Duodenal mucosa (tissue), 2 donors: Measurements from ENCODE around the gene CDC73.
"Not testable (repeated sequence)": the region's sequence is repeated elsewhere in the genome, so short reads cannot be mapped to it uniquely, and the experiment has no call there.

Experiments used
- H3K27ac ChIP-seq: one replicate; pipeline ENCODE4 v1.7.0; 2013; ENCODE audit warnings: low read depth, low read length
- H3K27me3 ChIP-seq, 2 donors: one replicate each; pipeline ENCODE4 v1.7.0; 2013; ENCODE audit warnings: low read length in 2 of 2, control low read depth in 1 of 2; ENCODE audit not compliant: insufficient read depth in 2 of 2, control insufficient read depth in 1 of 2
- H3K36me3 ChIP-seq, 2 donors: one replicate each; pipeline ENCODE4 v1.7.0; 2013; ENCODE audit warnings: low read length in 2 of 2, control low read depth in 1 of 2; ENCODE audit not compliant: insufficient read depth in 2 of 2, control insufficient read depth in 1 of 2
- H3K4me1 ChIP-seq, 2 donors: one replicate each; pipeline ENCODE4 v1.7.0; 2013; ENCODE audit warnings: low read length in 2 of 2, control low read depth in 1 of 2; ENCODE audit not compliant: insufficient read depth in 2 of 2, control insufficient read depth in 1 of 2
- H3K4me3 ChIP-seq, 2 donors: one replicate each; pipeline ENCODE4 v1.7.0; 2013; ENCODE audit warnings: low read length in 2 of 2, low read depth in 1 of 2
- H3K9ac ChIP-seq, 2 donors: one replicate each; pipeline ENCODE4 v1.7.0; 2013; ENCODE audit warnings: low read length in 2 of 2, low read depth in 1 of 2
- H3K9me3 ChIP-seq, 2 donors: one replicate each; pipeline ENCODE4 v1.7.0; 2013; ENCODE audit warnings: low read length in 2 of 2, control low read depth in 1 of 2; ENCODE audit not compliant: control insufficient read depth in 1 of 2

Gene CDC73

GRCh38 chr1:193213998-193214397, 92.2 kb downstream of the CDC73 start:
- Histone ChIP-seq H3K27me3 (no peaks in the 10 kb centered on the region), H3K4me1 (peaks cover 0 to 4% of the 10 kb centered on the region in 2 donors), H3K9me3 (no peaks in the 10 kb centered on the region), H3K27ac (no peak overlapping the region), H3K4me3 (no peak overlapping the region), H3K9ac (no peak overlapping the region), H3K36me3 (peaks cover 13 to 20% of the 10 kb centered on the region in 2 donors)

DNA sequence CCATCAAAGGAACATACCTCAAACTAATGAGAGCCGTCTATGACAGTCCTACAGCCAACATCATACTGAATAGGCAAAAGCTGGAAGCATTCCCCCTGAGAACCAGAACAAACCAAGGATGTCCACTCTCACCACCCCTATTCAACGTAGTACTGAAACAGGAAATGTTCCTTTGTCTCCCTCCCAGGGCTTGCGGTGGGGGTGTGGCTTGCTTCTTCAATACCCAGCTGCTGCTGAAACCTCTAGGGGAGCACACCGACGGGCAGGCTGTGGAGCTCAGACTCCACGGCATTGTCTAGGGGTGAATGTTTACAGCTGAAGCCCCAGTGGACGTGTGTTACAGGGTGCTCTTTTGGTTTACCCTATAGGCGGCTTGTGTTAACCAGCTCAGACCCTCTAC, 95.1 kb downstream of the CDC73 start:
- no peak overlapping the region for H3K27ac ChIP-seq
- no peaks in the 10 kb centered on the region for H3K9me3 ChIP-seq
- H3K27me3 ChIP-seq = no peaks in the 10 kb centered on the region
- H3K4me3 ChIP-seq = no peak overlapping the region
- no peaks in the 10 kb centered on the region for H3K4me1 ChIP-seq
- H3K36me3 ChIP-seq = peaks cover 13 to 20% of the 10 kb centered on the region in 2 donors
- no peak overlapping the region for H3K9ac ChIP-seq

DNA sequence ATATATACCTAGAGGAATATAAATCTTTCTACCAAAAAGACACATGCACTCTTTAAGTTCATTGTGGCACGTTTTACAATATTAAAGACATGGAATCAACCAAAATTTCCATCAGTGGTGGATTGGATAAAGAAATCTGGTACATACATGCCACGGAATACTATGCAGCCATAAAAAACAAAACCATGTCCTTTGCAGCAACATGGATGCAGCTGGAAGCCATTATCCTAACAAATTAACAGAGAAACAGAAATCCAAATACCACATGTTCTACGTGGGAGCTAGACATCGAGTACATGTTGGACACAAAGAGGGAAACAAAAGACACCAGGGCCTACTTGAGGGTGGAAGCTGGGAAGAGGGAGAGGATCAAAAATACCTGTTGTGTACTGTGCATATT, 97.6 kb downstream of the CDC73 start:
- H3K9ac ChIP-seq = no peak overlapping the region
- no peak overlapping the region for H3K4me3 ChIP-seq
- no peaks in the 10 kb centered on the region for H3K4me1 ChIP-seq
- no peaks in the 10 kb centered on the region for H3K27me3 ChIP-seq
- no peaks in the 10 kb centered on the region for H3K9me3 ChIP-seq
- peaks cover 6 to 18% of the 10 kb centered on the region in 2 donors for H3K36me3 ChIP-seq
- H3K27ac ChIP-seq = no peak overlapping the region

GRCh38 chr1:193221651-193222050, 99.8 kb downstream of the CDC73 start:
- Histone ChIP-seq H3K27me3 (no peaks in the 10 kb centered on the region), H3K36me3 (peaks cover 5 to 15% of the 10 kb centered on the region in 2 donors), H3K27ac (no peak overlapping the region), H3K4me1 (no peaks in the 10 kb centered on the region), H3K9ac (no peak overlapping the region), H3K9me3 (no peaks in the 10 kb centered on the region), H3K4me3 (no peak overlapping the region)

- Histone ChIP-seq H3K27me3 (no peaks in the 10 kb centered on the region), H3K4me1 (no peaks in the 10 kb centered on the region), H3K9me3 (no peaks in the 10 kb centered on the region), H3K27ac (no peak overlapping the region), H3K36me3 (peaks cover 0 to 12% of the 10 kb centered on the region in 2 donors), H3K4me3 (no peak overlapping the region), H3K9ac (no peak overlapping the region)
These were observed 100.3 kb downstream of the CDC73 start for GRCh38 chr1:193222056-193222615.

- Histone ChIP-seq H3K4me1 (no peaks in the 10 kb centered on the region), H3K27me3 (no peaks in the 10 kb centered on the region), H3K36me3 (peaks cover 0 to 3% of the 10 kb centered on the region in 2 donors), H3K9me3 (no peaks in the 10 kb centered on the region), H3K27ac (no peak overlapping the region), H3K9ac (no peak overlapping the region), H3K4me3 (no peak overlapping the region)
These were observed 107.3 kb downstream of the CDC73 start for GRCh38 chr1:193229136-193229535.

- H3K36me3 ChIP-seq = peaks cover 10% of the 10 kb centered on the region in 2 donors
- not testable (repeated sequence) for H3K4me1 ChIP-seq, H3K27me3 ChIP-seq, H3K9me3 ChIP-seq, H3K27ac ChIP-seq, H3K4me3 ChIP-seq, H3K9ac ChIP-seq
These were observed 109.3 kb downstream of the CDC73 start for GRCh38 chr1:193231146-193231545.

DNA sequence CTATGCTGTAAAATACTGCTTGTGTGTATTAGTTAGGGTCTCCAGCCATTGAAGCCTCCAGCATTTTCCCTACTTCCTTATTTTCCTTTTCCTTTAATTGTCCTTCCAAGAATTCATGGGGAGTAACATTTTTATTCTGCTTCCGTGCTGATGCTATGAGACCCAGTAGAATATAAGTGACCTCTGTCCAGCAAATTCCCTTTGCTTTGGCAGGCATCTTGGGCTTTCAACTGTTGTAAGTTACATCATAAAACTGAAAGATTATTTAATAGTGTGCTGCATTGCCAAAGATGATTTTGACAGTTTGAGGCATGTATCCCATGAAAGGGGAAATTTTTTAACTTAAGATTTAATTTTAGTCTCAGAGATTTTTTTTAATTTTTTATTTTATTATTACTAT, 112.7 kb downstream of the CDC73 start:
- peaks cover 11 to 15% of the 10 kb centered on the region in 2 donors for H3K36me3 ChIP-seq
- no peak overlapping the region for H3K4me3 ChIP-seq
- H3K27me3 ChIP-seq = no peaks in the 10 kb centered on the region
- H3K9me3 ChIP-seq = no peaks in the 10 kb centered on the region
- no peaks in the 10 kb centered on the region for H3K4me1 ChIP-seq
- H3K27ac ChIP-seq = no peak overlapping the region
- H3K9ac ChIP-seq = no peak overlapping the region

GRCh38 chr1:193237381-193237978, 115.6 kb downstream of the CDC73 start:
- Histone ChIP-seq H3K4me1 (no peaks in the 10 kb centered on the region), H3K4me3 (no peak overlapping the region), H3K9me3 (no peaks in the 10 kb centered on the region), H3K9ac (no peak overlapping the region), H3K27ac (no peak overlapping the region), H3K27me3 (no peaks in the 10 kb centered on the region), H3K36me3 (peaks cover 13 to 15% of the 10 kb centered on the region in 2 donors)

- Histone ChIP-seq H3K27ac (no peak overlapping the region), H3K36me3 (peaks cover 7 to 9% of the 10 kb centered on the region in 2 donors), H3K9ac (no peak overlapping the region), H3K4me1 (no peaks in the 10 kb centered on the region), H3K9me3 (no peaks in the 10 kb centered on the region), H3K4me3 (no peak overlapping the region), H3K27me3 (no peaks in the 10 kb centered on the region)
These were observed 118.8 kb downstream of the CDC73 start for GRCh38 chr1:193240609-193241008.
